Thoracic aorta (tissue), 2 donors: ENCODE data around the gene ZIC4. TPM values are rescaled to one million over a fixed set of nuclear protein-coding genes. Genes with fewer than 3 reads are reported as not detected.

ENCODE experiments used
- ATAC-seq: fragments of 150-250 bp; one replicate; pipeline ENCODE4 v1.8.0; 2017; ENCODE audit warnings: low read depth; ENCODE audit not compliant: insufficient number of reproducible peaks, low FRiP score
- DNase-seq: peaks from one replicate; pipeline ENCODE4 v3.0.0-alpha.2; 2020; ENCODE audit warnings: low spot score
- H3K27ac ChIP-seq, 2 donors: fragments of 200-600 bp; sonication (generic); 1 replicate in 1 of 2; 2 replicates in 1 of 2; pipeline ENCODE4 v1.5.1; 2016; ENCODE audit warnings: mild to moderate bottlenecking in 2 of 2, moderate library complexity in 2 of 2
- H3K27me3 ChIP-seq: fragments of 200-600 bp; sonication (generic); replicated peaks from 2 replicates; pipeline ENCODE4 v1.6.0; 2016; ENCODE audit warnings: mild to moderate bottlenecking; ENCODE audit not compliant: insufficient read depth
- H3K36me3 ChIP-seq: fragments of 200-600 bp; sonication (generic); one replicate; pipeline ENCODE4 v1.5.1; 2016
- H3K4me1 ChIP-seq, 2 donors: fragments of 200-600 bp; sonication (generic); 1 replicate in 1 of 2; 2 replicates in 1 of 2; pipeline versions ENCODE4 v1.5.1 to v1.6.0; 2016; ENCODE audit warnings: low read depth in 2 of 2, mild to moderate bottlenecking in 1 of 2; ENCODE audit not compliant: control insufficient read depth in 1 of 2
- H3K4me3 ChIP-seq: fragments of 200-600 bp; sonication (generic); 2 replicates; pipeline ENCODE4 v1.5.1; 2016; ENCODE audit warnings: mild to moderate bottlenecking
- H3K9me3 ChIP-seq: fragments of 200-600 bp; sonication (generic); 2 replicates; pipeline ENCODE4 v1.5.1; 2016
- CTCF ChIP-seq: fragments of 200-600 bp; sonication (generic); IDR thresholded peaks from one replicate; pipeline ENCODE4 v1.5.1; 2019; ENCODE audit warnings: antibody characterized with exemption
- total RNA-seq, 2 donors: library from RNA; depleted of rRNA; stranded (reverse); fragments of >200 nt; gene quantifications; one replicate each; pipeline versions ENCODE4 v1.1.0 to v1.2.3, GENCODE V29; 2016

Gene ZIC4
- total RNA-seq, 2 donors from 2014 or later = not detected

DNA sequence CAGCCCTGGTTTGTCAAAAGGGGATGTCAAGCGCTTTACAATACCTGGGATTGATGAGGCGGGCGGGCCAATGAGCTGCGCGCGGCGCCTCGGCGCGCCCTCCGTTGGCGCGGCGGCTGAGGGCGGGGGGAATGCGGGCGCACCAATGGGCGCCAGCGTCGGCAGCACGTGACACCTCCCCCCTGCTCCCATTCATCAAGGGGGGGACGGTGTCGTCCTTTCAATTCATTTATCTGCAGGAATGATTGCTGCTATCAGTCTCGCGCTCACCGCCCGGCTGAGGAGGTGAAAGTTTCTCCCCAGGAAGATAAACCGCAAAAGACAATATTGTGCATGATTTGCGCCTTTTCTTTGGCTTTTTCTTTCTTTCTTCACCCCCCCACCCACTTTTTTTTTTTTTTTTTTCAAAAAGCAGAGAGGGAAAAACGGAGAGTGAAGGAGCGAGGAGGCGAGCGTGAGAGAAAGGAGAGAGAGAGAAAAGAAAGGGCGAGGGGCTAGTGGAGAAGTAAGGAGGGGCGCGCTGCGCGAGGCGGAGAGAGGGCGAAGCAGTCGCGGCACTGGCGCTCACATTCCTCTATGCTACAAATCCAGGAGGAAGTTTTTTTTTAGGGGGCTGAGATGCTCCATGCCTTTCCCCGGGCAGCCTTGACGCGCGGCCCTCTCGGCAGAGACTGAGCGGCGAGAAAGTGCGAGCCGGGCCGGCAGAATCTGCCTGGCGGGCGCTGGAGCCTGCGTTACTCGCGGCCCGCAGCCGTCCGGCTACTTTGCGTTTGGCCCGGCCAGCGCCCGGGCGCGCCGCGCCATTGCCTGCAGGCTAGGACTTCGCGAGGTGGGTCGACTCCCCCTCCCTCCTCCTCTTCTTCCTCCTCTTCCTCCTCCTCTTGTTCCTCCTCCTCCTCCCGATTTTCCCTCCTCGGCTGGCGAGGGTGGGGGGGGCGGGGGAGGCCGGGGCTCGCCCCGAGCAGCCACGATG, 3.1 kb upstream of the ZIC4 start, which contains the start of gene ZIC1:
Gene ZIC1, plus strand, starts transcription at position 223 of the 973 bp plus-strand sequence. Its CDS starts 748 bp downstream, at position 971.
- peak within 1 kb of the TSS in 1 of 2 donors; percentile 38 for H3K27ac ChIP-seq
- H3K4me1 ChIP-seq = peaks cover 17 to 51% of the 10 kb centered on the region in 2 donors
- TF ChIP-seq CTCF = no peak
- H3K9me3 ChIP-seq = no peaks in the 10 kb centered on the region
- H3K36me3 ChIP-seq = no peaks in the 10 kb centered on the region
- peak within 1 kb of the TSS; percentile 68 for H3K4me3 ChIP-seq
- ATAC-seq (no peak), DNase-seq (no peak)
- peaks cover 73% of the 10 kb centered on the region for H3K27me3 ChIP-seq

GRCh38 chr3:147408188-147409100, 2.1 kb upstream of the ZIC4 start:
- ATAC-seq = no peak
- H3K27ac ChIP-seq = peak overlapping the region in 1 of 2 donors; percentile 21
- no peak for DNase-seq
- TF ChIP-seq CTCF = no peak
- H3K27me3 ChIP-seq = peaks cover 70% of the 10 kb centered on the region
- H3K36me3 ChIP-seq = no peaks in the 10 kb centered on the region
- peak overlapping the region; percentile 68 for H3K4me3 ChIP-seq
- H3K4me1 ChIP-seq = peaks cover 17 to 48% of the 10 kb centered on the region in 2 donors
- H3K9me3 ChIP-seq = no peaks in the 10 kb centered on the region

DNA sequence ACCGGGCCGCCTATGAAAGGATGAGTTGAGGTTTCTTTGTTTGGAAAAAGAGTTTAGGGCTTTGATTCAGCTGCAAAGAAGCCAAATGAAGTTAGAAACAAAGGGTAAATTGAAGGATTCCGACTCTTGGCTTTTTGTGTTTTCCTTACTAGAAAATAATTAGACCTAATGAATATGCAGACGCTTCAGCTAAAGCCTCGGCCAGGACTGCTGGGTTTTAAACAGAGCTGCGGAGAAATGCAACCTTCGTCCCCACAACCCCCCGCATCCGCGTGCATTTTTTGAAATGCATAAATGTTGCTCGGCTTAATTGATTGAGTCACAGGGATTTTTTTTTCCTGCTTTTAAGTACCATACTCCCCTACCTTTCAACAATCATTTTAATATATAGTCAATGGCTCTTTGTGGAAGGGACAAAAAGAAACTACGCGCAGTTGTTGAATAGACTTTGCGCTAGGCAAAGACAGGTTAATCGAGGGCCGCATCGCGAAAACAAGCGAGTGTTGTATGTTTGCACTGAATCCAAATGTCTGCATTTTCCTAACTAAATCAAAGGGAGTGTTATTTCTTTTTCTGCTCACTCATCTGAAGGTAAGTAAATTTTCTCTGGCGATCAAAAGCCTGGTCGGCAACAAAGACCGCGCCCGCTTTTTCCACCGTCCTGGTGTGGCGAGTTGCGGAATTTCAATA, 1.3 kb upstream of the ZIC4 start:
- no peaks in the 10 kb centered on the region for H3K36me3 ChIP-seq
- no peak for ATAC-seq
- TF ChIP-seq CTCF = no peak
- peak overlapping the region; percentile 36 for H3K4me3 ChIP-seq
- peaks cover 12 to 40% of the 10 kb centered on the region in 2 donors for H3K4me1 ChIP-seq
- no peak for DNase-seq
- no peaks in the 10 kb centered on the region for H3K9me3 ChIP-seq
- peaks cover 70% of the 10 kb centered on the region for H3K27me3 ChIP-seq
- H3K27ac ChIP-seq = peak overlapping the region in 1 of 2 donors; percentile 21

DNA sequence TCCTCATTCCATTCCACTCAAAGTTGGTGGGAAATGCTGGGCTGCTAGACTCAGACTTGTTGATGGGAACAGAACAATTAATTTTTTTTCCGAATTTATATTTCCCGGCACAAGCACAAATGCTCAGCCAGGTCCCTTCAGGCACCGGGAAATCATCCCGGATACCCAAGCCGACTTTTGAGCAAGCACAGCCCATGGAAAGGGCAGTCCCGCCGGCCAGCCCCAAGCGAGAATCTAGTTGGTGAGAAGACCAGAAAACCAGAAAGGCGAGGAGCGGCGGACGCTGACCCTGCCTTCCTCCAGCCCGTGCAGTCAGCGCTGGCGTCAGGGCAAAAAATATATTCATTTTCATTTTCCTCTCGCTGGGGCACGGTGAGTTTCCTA, 763 bp upstream of the ZIC4 start:
- no peak for ATAC-seq
- Histone ChIP-seq H3K4me3 (peak overlapping the region; percentile 36), H3K27ac (no peak overlapping the region), H3K9me3 (no peaks in the 10 kb centered on the region), H3K4me1 (peaks cover 12 to 37% of the 10 kb centered on the region in 2 donors), H3K36me3 (no peaks in the 10 kb centered on the region), H3K27me3 (peaks cover 65% of the 10 kb centered on the region)
- no peak for DNase-seq
- TF ChIP-seq CTCF = no peak
